ENCODE data around the gene COMMD9.

The COMMD9 gene

DNA sequence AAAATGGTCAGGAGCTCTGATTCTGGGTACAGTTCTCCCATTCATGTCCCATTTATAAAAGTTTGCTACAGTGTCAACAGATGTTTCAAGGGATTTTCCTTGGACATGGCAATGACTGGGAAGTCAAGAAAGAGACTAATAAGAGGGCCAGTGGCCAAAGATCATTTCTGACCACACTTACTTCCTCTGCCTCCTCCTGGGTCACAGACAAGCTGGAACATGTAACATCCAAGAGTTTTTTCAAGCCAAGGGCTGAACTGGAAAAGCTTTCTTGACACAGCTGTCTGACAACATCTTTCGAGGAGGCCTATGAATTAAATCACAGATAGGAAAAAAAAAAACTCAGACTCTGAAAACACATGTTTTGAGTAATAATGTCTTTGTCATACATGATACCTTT, 8.7 kb downstream of the COMMD9 start:
- no peaks in the 10 kb centered on the region for H3K79me2 ChIP-seq (ENCODE audit: insufficient read depth, low read length)

DNA sequence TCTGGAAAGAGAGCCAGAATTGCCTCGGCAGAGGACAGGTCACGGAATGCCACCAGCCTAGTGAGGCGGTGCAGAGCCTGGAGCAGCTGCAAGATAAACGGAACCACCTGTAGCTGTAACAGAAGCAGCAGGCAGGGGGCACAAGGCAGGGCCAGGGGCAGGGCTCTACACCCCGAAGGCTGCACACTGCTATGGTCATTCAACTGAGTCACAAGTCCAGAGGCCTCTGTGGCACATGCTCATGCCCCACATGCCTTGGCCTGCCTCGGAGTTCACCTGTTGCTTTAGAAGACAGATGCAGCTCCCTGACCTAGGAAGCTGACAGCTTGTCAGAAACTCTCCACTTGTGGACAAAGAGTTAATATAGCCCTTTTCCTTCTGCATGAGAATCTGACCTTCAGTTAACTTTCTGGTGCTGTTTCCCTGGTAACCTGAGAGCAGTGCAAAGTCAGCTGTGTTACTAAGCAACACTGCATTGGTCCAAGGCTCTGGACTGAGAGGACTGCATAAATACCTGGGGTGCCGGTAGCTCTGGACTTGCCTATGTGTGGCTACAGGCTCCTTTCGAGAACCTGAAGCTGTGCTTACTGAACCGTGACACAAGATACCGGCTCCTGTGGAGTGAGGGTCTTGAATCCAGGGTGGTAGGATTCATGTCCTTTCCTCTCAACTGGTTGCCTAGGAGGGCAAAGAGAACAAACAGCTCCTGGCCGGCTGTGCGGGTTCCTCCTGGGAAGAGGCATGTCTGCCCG, 10.5 kb downstream of the COMMD9 start:
- Histone ChIP-seq H3K4me1 (ENCODE audit: insufficient read depth, low read length, severe bottlenecking) (no peaks in the 10 kb centered on the region), H3K9me3 (ENCODE audit: low read length) (peaks cover 5% of the 10 kb centered on the region), H3K4me2 (ENCODE audit: low read length) (no peak overlapping the region), H2AFZ (ENCODE audit: low read length) (no peak overlapping the region), H3K27me3 (ENCODE audit: insufficient read depth, low read length) (no peaks in the 10 kb centered on the region), H3K27ac (ENCODE audit: low read depth, low read length, poor library complexity, severe bottlenecking) (no peak overlapping the region), H4K20me1 (ENCODE audit: insufficient read depth, low read length) (no peaks in the 10 kb centered on the region), H3K36me3 (ENCODE audit: insufficient read depth, low read length) (peaks cover 8% of the 10 kb centered on the region), H3F3A (ENCODE audit: insufficient read depth, low read length) (no peaks in the 10 kb centered on the region), H3K79me2 (ENCODE audit: insufficient read depth, low read length) (no peaks in the 10 kb centered on the region), H3K4me3 (ENCODE audit: low read depth, low read length, poor library complexity, severe bottlenecking) (no peak overlapping the region), H3K9ac (ENCODE audit: low read length) (no peak overlapping the region), H3K9me2 (ENCODE audit: low read depth, low read length) (no peaks in the 10 kb centered on the region)
- no peak for TF ChIP-seq EZH2 (IDR thresholded peaks at IDR 0.05; ENCODE audit: borderline replicate concordance, low read length)
- TF ChIP-seq, protein P1, sequence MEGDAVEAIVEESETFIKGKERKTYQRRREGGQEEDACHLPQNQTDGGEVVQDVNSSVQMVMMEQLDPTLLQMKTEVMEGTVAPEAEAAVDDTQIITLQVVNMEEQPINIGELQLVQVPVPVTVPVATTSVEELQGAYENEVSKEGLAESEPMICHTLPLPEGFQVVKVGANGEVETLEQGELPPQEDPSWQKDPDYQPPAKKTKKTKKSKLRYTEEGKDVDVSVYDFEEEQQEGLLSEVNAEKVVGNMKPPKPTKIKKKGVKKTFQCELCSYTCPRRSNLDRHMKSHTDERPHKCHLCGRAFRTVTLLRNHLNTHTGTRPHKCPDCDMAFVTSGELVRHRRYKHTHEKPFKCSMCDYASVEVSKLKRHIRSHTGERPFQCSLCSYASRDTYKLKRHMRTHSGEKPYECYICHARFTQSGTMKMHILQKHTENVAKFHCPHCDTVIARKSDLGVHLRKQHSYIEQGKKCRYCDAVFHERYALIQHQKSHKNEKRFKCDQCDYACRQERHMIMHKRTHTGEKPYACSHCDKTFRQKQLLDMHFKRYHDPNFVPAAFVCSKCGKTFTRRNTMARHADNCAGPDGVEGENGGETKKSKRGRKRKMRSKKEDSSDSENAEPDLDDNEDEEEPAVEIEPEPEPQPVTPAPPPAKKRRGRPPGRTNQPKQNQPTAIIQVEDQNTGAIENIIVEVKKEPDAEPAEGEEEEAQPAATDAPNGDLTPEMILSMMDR (IDR thresholded peaks at IDR 0.05; ENCODE audit: low read length), result no peak

More for the DNA sequence above, 8.7 kb downstream of the COMMD9 start:
- no peaks in the 10 kb centered on the region for H4K20me1 ChIP-seq (ENCODE audit: insufficient read depth, low read length)
- no peak overlapping the region for H3K9ac ChIP-seq (ENCODE audit: low read length)
- peaks cover 5% of the 10 kb centered on the region for H3K9me3 ChIP-seq (ENCODE audit: low read length)
- H3K4me1 ChIP-seq (ENCODE audit: insufficient read depth, low read length, severe bottlenecking), result no peaks in the 10 kb centered on the region
- no peak overlapping the region for H3K4me2 ChIP-seq (ENCODE audit: low read length)
- peaks cover 3% of the 10 kb centered on the region for H3K36me3 ChIP-seq (ENCODE audit: insufficient read depth, low read length)
- TF ChIP-seq, protein P1 (IDR thresholded peaks at IDR 0.05; ENCODE audit: low read length), result no peak
- no peak for TF ChIP-seq EZH2 (IDR thresholded peaks at IDR 0.05; ENCODE audit: borderline replicate concordance, low read length)
- H2AFZ ChIP-seq (ENCODE audit: low read length), result no peak overlapping the region
- no peak overlapping the region for H3K4me3 ChIP-seq (ENCODE audit: low read depth, low read length, poor library complexity, severe bottlenecking)
- H3K27me3 ChIP-seq (ENCODE audit: insufficient read depth, low read length), result no peaks in the 10 kb centered on the region
- H3K9me2 ChIP-seq (ENCODE audit: low read depth, low read length), result no peaks in the 10 kb centered on the region
- H3K27ac ChIP-seq (ENCODE audit: low read depth, low read length, poor library complexity, severe bottlenecking), result no peak overlapping the region
- H3F3A ChIP-seq (ENCODE audit: insufficient read depth, low read length), result no peaks in the 10 kb centered on the region

DNA sequence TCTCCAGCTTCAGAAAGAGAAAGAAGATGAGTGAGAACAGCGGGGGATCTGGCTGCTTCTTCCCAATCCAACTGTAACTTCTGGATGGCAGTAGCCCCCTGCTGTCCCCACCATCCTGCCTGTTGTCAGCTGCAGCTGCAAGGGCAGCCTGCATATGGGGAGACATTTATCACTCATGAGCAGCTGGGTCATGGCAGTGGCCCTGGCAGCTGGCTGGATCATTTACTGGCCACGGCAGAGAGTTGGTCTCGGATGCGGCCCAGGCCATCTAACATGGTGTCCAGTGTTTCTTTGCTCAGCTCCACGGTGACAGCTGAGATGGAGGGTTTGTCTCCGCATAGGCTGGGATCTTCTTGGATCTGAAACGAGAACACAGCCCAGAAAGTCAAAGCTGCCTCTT, 14.8 kb downstream of the COMMD9 start:
- TF ChIP-seq EZH2 (IDR thresholded peaks at IDR 0.05; ENCODE audit: borderline replicate concordance, low read length), result no peak
- TF ChIP-seq, protein P1 (IDR thresholded peaks at IDR 0.05; ENCODE audit: low read length), result no peak
- no peaks in the 10 kb centered on the region for H3K4me1 ChIP-seq (ENCODE audit: insufficient read depth, low read length, severe bottlenecking)

More for the DNA sequence above, 14.8 kb downstream of the COMMD9 start:
- H3K9me3 ChIP-seq (ENCODE audit: low read length), result no peaks in the 10 kb centered on the region
- no peak overlapping the region for H3K4me2 ChIP-seq (ENCODE audit: low read length)
- no peaks in the 10 kb centered on the region for H3F3A ChIP-seq (ENCODE audit: insufficient read depth, low read length)
- no peak overlapping the region for H2AFZ ChIP-seq (ENCODE audit: low read length)
- no peaks in the 10 kb centered on the region for H3K27me3 ChIP-seq (ENCODE audit: insufficient read depth, low read length)
- no peaks in the 10 kb centered on the region for H4K20me1 ChIP-seq (ENCODE audit: insufficient read depth, low read length)
- no peak overlapping the region for H3K27ac ChIP-seq (ENCODE audit: low read depth, low read length, poor library complexity, severe bottlenecking)
- H3K9ac ChIP-seq (ENCODE audit: low read length), result no peak overlapping the region
- H3K79me2 ChIP-seq (ENCODE audit: insufficient read depth, low read length), result no peaks in the 10 kb centered on the region
- no peak overlapping the region for H3K4me3 ChIP-seq (ENCODE audit: low read depth, low read length, poor library complexity, severe bottlenecking)
- no peaks in the 10 kb centered on the region for H3K9me2 ChIP-seq (ENCODE audit: low read depth, low read length)
- H3K36me3 ChIP-seq (ENCODE audit: insufficient read depth, low read length), result peaks cover 14% of the 10 kb centered on the region; the same call in 1 of the 2 replicates

Measured in OCI-LY1 (cell line).